ENCODE data around the gene DLGAP1. TPM values are rescaled to one million over a fixed set of nuclear protein-coding genes. Genes with fewer than 3 reads are reported as not detected.
"Not testable (repeated sequence)": the region's sequence is repeated elsewhere in the genome, so short reads cannot be mapped to it uniquely, and the experiment has no call there.

DLGAP1 gene
- total and polyA plus RNA-seq, 2 donors (not counting 1 experiment from before 2014, with no cell fraction given): 0.07 to 0.61 TPM

GRCh38 chr18:3699707-3700567, 755.2 kb downstream of the DLGAP1 start:
- H3K27me3 ChIP-seq (replicated peaks in 1 of 4; ENCODE audit: control extremely low read depth in 1 of 4, control insufficient read depth in 3 of 4, insufficient read depth in 4 of 4, low read length in 3 of 4); H3K4me1 Mint-ChIP-seq; H3K27ac Mint-ChIP-seq; H3K4me3 ChIP-seq (ENCODE audit: control extremely low read depth in 1 of 5, extremely low read depth in 1 of 5, insufficient read depth in 1 of 5, low read depth in 2 of 5, low read length in 4 of 5); H3K27ac ChIP-seq (ENCODE audit: low read length in 2 of 2); H3K4me1 ChIP-seq (ENCODE audit: control insufficient read depth in 2 of 2, insufficient read depth in 2 of 2, low read length in 2 of 2); H2AFZ ChIP-seq (ENCODE audit: insufficient read depth, low read depth, low read length, poor library complexity, severe bottlenecking); DNase-seq; intact Hi-C loops (cut with micrococcal nuclease); POLR2A ChIA-PET; H3K36me3 ChIP-seq (replicated peaks in 1 of 2; ENCODE audit: control extremely low read depth in 1 of 2, control insufficient read depth in 1 of 2, extremely low read depth in 1 of 2, insufficient read depth in 2 of 2, low read length in 1 of 2); H3K4me3 Mint-ChIP-seq; ATAC-seq (ENCODE audit: low read depth); H3K9me3 Mint-ChIP-seq (ENCODE audit: insufficient read depth); H3K9ac ChIP-seq (ENCODE audit: low read length); H3K4me2 ChIP-seq (replicated peaks; ENCODE audit: low read depth, low read length, poor library complexity, severe bottlenecking); H4K20me1 ChIP-seq (ENCODE audit: control insufficient read depth, insufficient read depth, low read length, poor library complexity, severe bottlenecking); H3K79me2 ChIP-seq (ENCODE audit: control insufficient read depth, insufficient read depth, low read length); H3K9me3 ChIP-seq (ENCODE audit: control extremely low read depth in 1 of 3, control insufficient read depth in 2 of 3, insufficient read depth in 1 of 3, low read length in 2 of 3): not testable (repeated sequence)
- 5% methylated on average over 16 of the region's 16 CpGs for WGBS (ENCODE audit: insufficient coverage)
- H3K27me3 Mint-ChIP-seq: peaks cover 52% of the 10 kb centered on the region
- CTCF ChIA-PET: interaction anchor here (1.1 to 1.9 kb wide), 2 partner anchors 9 to 32 kb away, joined by 3 to 5 read pairs; no protein-coding TSS in a partner anchor

GRCh38 chr18:3694030-3694778, 760.9 kb downstream of the DLGAP1 start:
- H3K4me3 Mint-ChIP-seq; H3K4me1 Mint-ChIP-seq; H3K27ac Mint-ChIP-seq; H3K9me3 ChIP-seq (ENCODE audit: control extremely low read depth in 1 of 3, control insufficient read depth in 2 of 3, insufficient read depth in 1 of 3, low read length in 2 of 3); H3K4me2 ChIP-seq (replicated peaks; ENCODE audit: low read depth, low read length, poor library complexity, severe bottlenecking); DNase-seq; intact Hi-C loops (cut with micrococcal nuclease); ATAC-seq (ENCODE audit: low read depth); CTCF ChIA-PET; H3K4me1 ChIP-seq (ENCODE audit: control insufficient read depth in 2 of 2, insufficient read depth in 2 of 2, low read length in 2 of 2); H3K79me2 ChIP-seq (ENCODE audit: control insufficient read depth, insufficient read depth, low read length); H3K4me3 ChIP-seq (ENCODE audit: control extremely low read depth in 1 of 5, extremely low read depth in 1 of 5, insufficient read depth in 1 of 5, low read depth in 2 of 5, low read length in 4 of 5); POLR2A ChIA-PET; H3K27me3 ChIP-seq (replicated peaks in 1 of 4; ENCODE audit: control extremely low read depth in 1 of 4, control insufficient read depth in 3 of 4, insufficient read depth in 4 of 4, low read length in 3 of 4); H3K9ac ChIP-seq (ENCODE audit: low read length); H2AFZ ChIP-seq (ENCODE audit: insufficient read depth, low read depth, low read length, poor library complexity, severe bottlenecking); H3K27ac ChIP-seq (ENCODE audit: low read length in 2 of 2); H3K9me3 Mint-ChIP-seq (ENCODE audit: insufficient read depth); H4K20me1 ChIP-seq (ENCODE audit: control insufficient read depth, insufficient read depth, low read length, poor library complexity, severe bottlenecking); H3K36me3 ChIP-seq (replicated peaks in 1 of 2; ENCODE audit: control extremely low read depth in 1 of 2, control insufficient read depth in 1 of 2, extremely low read depth in 1 of 2, insufficient read depth in 2 of 2, low read length in 1 of 2): not testable (repeated sequence)
- peaks cover 18% of the 10 kb centered on the region for H3K27me3 Mint-ChIP-seq
- WGBS (ENCODE audit: insufficient coverage): no CpG with 5 or more reads among the region's 5 CpGs
